Middle frontal gyrus (tissue), 1 donor: ENCODE measurements around the gene OSER1.
"Not testable (repeated sequence)": the region's sequence is repeated elsewhere in the genome, so short reads cannot be mapped to it uniquely, and the experiment has no call there.

ENCODE experiments used
- DNase-seq: peaks from one replicate; pipeline ENCODE4 v3.0.0-alpha.2; 2015; ENCODE audit warnings: low spot score; ENCODE audit errors: extremely low spot score

Gene OSER1

DNA sequence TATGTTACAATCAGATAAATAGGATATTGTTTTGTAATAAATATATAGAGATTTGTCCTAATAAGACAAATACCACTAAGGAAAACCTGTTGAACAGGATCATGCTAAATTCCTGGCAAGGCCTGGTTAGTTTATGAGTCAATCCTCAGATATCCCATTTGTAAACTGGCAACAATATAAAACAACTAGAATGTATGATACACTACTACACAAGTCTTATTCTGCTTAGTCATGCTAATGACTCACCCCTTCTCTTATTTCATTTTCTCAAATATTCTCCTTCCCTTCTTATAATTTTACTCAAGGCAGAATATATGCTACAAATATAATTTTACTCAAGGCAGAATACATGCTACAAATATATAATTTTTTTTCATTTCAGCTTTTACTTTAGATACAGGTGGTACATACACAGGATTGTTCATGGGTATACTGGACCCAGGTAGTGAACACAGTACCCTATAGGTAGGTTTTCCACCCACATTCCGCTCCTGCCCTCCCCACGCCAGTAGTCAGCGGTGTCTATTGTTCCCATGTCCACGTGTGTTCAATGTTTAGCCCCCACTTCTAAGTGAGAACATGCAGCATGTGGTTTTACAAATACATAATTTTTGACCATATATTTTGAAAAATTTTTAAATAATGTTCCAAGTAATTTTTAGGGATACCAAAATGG is 6.3 kb downstream of the OSER1 start:
- DNase-seq, result no peak

GRCh38 chr20:44203161-44203560 is 7.4 kb downstream of the OSER1 start:
- DNase-seq, result no peak

GRCh38 chr20:44200983-44201382 is 9.6 kb downstream of the OSER1 start:
- DNase-seq, result no peak

DNA sequence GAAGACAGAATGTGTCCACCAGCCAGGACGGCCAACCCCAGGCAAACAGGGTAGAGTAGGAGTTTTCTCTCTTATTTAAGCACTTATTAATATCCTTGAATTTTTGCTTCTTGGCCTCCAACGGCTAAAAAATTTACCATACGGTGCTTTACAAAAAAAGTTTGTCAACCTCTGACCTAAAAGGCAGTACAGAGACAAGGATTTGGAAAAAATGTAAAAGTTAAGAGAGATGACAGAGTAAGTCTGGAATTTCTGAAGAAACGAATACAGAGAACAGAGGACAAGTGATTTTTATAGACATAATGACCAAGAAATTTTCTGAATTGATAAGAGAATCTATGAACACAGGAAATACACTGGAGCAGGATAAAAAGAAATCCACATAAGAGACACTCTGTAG is 10.2 kb downstream of the OSER1 start:
- no peak for DNase-seq

- DNase-seq, result no peak
These were observed 10.7 kb downstream of the OSER1 start for GRCh38 chr20:44199877-44200276.

GRCh38 chr20:44198872-44199271 is 11.7 kb downstream of the OSER1 start:
- no peak for DNase-seq

GRCh38 chr20:44196271-44196670 is 14.3 kb downstream of the OSER1 start:
- DNase-seq, result no peak

DNA sequence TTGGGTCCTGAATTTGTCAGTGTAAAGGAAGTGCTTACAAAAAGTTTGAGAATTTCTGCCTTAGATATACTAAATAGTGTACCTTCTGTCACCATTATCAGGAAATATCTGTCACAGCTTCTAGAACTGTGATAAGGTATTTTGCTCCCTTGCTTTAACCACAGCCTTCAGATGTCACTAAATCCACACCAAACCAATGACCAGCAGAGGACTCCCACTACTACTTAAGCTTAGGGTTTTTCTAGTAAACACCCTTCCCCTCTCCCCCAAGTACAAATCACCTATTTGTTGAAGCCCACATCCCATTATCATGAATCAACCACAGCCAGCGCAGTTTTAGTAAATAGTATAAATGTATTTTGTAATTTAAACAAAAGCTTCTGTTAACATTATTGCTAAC is 15.0 kb downstream of the OSER1 start:
- no peak for DNase-seq

GRCh38 chr20:44193801-44194200 is 16.8 kb downstream of the OSER1 start:
- DNase-seq, result no peak

DNA sequence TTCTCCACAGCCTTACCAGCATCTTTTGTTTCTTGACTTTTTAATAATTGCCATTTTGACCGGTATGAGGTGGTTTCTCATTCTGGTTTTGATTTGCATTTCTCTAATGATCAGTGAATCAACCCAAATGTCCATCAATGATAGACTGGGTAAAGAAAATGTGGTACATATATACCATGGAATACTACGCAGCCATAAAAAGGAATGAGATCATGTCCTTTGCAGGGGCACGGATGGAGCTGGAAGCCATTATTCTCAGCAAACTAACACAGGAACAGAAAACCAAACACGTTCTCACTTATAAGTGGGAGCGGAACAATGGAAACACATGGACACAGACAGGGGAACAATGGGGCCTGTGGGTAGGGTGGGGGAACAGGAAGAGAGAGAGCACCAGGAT is 18.9 kb downstream of the OSER1 start:
- not testable (repeated sequence) for DNase-seq

- peak; percentile 29 for DNase-seq
These were observed 20.2 kb downstream of the OSER1 start for GRCh38 chr20:44190197-44190852.

- DNase-seq, result no peak
These were observed 21.8 kb downstream of the OSER1 start for GRCh38 chr20:44188752-44189151.

- DNase-seq, result no peak
These were observed 22.5 kb downstream of the OSER1 start for GRCh38 chr20:44187772-44188709.

DNA sequence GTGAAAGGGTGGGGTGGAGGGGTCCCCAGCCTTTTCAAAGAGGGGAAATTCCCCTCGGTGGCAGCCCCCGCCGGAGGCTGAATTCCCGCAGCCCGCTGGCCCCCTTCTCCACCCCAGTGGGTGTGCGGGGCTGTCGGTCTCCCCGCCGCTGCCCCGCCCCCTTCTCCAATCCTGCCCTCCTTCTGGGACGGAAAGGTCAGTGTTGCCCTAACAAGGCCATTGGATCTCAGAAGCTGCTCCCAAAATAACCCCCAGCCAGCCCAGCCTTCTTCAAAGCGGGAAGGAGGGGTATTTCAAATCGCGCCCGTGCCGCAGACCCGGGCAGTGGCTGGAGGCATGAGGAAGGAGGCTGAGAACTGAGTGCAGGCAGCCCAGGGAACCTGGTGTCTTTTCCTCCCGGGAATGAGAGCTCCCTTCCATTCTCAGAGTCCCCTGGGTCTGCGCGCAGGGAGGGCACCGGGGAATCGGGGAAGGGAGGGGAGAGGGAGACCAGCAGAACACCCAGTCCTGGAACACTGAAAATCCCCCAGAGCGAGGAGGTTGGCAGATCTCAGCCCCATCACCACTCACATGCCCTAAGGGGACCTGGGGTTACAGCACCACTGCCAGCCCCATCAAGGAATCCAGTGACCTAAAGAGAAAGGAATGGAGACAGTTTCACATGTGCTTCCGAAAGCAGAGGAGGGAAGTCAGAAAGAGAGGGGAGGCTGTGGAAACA is 23.4 kb downstream of the OSER1 start, which contains the start of gene JPH2:
JPH2 (minus strand) TSS at position 135 of the 718 bp plus-strand sequence. CDS start 483 bp downstream, outside the sequence.
- no peak for DNase-seq

- DNase-seq, result no peak
These were observed 23.9 kb downstream of the OSER1 start for GRCh38 chr20:44186674-44187053.

- no peak for DNase-seq
These were observed 24.4 kb downstream of the OSER1 start for GRCh38 chr20:44186201-44186600.

DNA sequence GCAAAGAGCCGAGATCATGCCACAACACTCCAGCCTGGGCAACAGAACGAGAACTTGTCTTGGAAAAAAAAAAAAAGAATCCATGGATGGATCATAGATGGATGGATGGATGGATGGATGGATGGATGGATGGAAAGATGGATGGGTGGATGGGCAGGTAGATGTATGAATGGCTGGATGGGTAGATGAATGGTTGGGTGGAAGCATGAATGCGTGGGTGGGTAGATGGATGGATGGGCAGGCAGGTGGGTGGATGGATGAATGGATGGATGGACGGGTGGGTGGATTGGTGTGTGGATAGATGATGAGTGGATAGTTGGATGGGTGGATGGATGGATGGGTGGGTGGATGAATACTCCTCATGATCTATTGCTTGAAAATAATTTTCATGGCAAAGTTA is 25.0 kb downstream of the OSER1 start:
- DNase-seq, result no peak

DNA sequence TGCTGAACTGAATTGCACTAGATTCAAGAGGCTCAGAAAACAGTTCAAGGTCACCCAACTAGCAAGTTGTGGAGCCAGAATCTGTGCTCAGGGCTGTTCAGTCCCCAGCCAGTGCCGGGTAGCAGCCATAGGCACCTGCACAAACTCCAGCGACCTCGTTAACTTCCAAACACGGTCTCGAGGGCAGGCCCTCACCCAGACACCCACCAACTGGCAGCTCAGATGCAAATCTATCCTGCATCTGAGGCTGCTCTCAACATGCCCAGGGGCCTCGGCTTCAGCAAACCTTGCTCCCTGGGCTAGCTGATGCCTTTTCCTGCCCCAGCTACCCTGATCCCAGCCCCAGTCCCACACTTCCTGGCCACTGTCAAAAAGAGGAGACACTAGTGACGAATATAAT is 27.3 kb downstream of the OSER1 start:
- no peak for DNase-seq

DNA sequence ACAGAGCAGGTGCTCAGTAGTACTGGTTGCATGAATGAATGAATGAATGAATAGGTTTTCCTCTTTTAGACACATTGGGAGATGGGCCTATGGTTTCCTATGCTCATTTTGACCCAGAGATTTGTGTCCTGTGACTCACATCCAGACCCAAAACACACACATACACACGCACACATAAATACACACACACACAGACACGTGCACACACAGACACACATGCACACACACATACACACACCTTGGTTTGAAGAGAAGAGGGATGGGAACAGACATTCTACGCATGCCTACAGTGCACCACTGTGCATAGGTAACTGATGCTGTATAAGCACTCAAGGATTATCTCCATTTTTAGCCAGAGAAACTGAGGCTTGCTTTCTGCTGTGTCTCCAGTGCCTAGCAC is 27.7 kb downstream of the OSER1 start:
- no peak for DNase-seq

DNA sequence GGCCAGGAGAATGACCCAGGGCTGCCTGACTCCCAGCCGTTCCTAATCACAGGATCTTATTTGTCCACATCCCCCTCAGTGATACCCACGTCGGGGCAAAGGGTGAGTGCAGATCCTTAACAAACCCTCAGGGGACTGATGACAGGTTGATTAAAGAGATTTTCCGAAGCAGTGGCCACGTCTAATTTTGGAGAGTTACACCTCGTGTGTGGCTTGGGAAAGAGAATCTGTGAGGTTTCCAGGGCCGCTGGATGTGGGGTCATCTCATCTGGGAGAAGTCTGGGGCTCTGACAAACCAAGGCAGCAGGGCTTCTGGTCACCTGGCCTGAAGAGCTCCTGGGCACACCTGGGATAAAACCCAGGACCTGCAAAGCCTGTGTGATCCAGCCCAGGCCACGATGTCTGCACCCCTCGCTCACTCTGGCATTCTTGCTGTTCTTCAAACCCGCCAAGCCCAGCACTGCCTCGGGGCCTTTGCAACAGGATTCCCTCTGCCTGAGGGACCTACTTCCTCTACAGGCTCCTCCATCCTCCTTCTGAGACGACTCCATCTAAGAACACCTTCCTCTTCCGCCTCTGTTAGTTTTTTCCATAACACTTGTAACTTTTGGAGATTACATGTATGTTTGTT is 28.3 kb downstream of the OSER1 start:
- no peak for DNase-seq

GRCh38 chr20:44181611-44182010 is 29.0 kb downstream of the OSER1 start:
- DNase-seq, result no peak
